ENCODE measurements around the gene UBE2L5.
A peak's percentile ranks its signal among the peaks of the same experiment; 100 is the strongest.

DNA sequence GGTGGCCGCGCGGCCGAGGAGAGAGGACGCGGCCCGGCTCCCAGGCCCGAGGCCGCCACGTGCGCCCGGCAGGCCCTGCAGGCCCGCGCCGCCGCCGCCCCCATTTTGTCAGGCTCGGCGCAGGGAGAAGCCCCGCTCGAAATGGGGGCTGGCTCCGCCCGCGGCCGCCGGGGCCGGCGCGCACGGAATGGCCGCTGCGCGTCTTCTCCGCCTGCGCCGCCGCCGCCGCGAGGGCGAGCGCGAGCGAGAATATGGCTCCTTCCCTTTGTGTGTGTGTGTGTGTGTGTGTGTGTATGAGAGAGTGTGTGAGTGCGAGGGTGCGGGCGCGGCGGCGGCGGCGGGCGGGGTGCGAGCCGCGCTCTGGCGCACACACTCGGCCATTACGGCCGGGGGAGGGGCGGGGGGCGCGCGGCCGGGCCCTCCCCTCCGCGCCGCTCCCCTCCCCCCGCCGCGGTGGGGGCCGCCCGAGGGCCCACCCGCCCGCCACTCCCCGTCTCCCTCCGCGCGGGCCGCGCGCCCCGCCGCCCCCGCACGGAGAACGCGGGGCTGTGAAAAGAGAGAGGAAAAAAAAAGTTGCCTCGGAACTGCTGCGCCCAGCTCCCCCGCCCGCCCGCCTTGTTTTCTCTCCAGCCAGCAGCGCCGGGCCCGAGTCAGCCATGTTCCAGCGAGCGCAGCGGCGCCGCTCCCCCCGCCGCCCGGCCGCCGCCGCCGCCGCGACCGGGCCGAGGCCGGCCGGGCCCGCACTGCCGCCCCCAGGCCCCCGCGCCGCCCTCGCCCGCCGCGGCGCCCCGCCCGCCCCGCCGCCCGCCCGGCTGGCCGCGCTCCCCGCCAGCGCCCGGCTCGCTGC, 42.4 kb downstream of the UBE2L5 start:
- no peak for TF ChIP-seq ATF1 (CRISPR knock-in tag; IDR thresholded peaks at IDR 0.05)
- no peak for TF ChIP-seq HDAC2 (CRISPR knock-in tag; IDR thresholded peaks at IDR 0.05)
- TF ChIP-seq DR1 (CRISPR knock-in tag; IDR thresholded peaks at IDR 0.05) = no peak
- TF ChIP-seq ZNF296 (CRISPR knock-in tag; conservative IDR thresholded peaks at IDR 0.05) = no peak
- TF ChIP-seq RAD21 (CRISPR knock-in tag; IDR thresholded peaks at IDR 0.05) = peak; percentile 44; the same call in 1 of the 2 replicates
- TF ChIP-seq CTCF (CRISPR knock-in tag; IDR thresholded peaks at IDR 0.05) = no peak
- no peak; the same call in 1 of the 2 replicates for TF ChIP-seq TAF1 (CRISPR knock-in tag; IDR thresholded peaks at IDR 0.05)
- TF ChIP-seq ZNF792 (CRISPR knock-in tag; IDR thresholded peaks at IDR 0.05) = no peak
- no peak for TF ChIP-seq SMAD1 (CRISPR knock-in tag; IDR thresholded peaks at IDR 0.05; ENCODE audit: borderline replicate concordance, low read depth)
- TF ChIP-seq ZNF337 (CRISPR knock-in tag; IDR thresholded peaks at IDR 0.05; ENCODE audit: borderline replicate concordance, low read depth) = no peak
- TF ChIP-seq NFIC (IDR thresholded peaks at IDR 0.05; ENCODE audit: low read length) = no peak
- TF ChIP-seq ZNF501 (CRISPR knock-in tag; IDR thresholded peaks at IDR 0.05) = no peak
- peak; percentile 14 to 62; a peak in 2 of 4 replicates for TF ChIP-seq POLR2A (IDR thresholded peaks at IDR 0.05; ENCODE audit: insufficient read depth in 1 of 2, low read depth in 2 of 2, low read length in 2 of 2)

All from HepG2 (cell line).